Thoracic aorta (tissue), 2 donors: ENCODE measurements around the gene ERI3. TPM values are rescaled to one million over a fixed set of nuclear protein-coding genes. Genes with fewer than 3 reads are reported as not detected.
A peak's percentile ranks its signal among the peaks of the same experiment; 100 is the strongest.

Experiments used
- ATAC-seq: fragments of 150-250 bp; one replicate; pipeline ENCODE4 v1.8.0; 2017; ENCODE audit warnings: low read depth; ENCODE audit not compliant: insufficient number of reproducible peaks, low FRiP score
- DNase-seq: peaks from one replicate; pipeline ENCODE4 v3.0.0-alpha.2; 2020; ENCODE audit warnings: low spot score
- H3K27ac ChIP-seq, 2 donors: fragments of 200-600 bp; sonication (generic); 1 replicate in 1 of 2; 2 replicates in 1 of 2; pipeline ENCODE4 v1.5.1; 2016; ENCODE audit warnings: mild to moderate bottlenecking in 2 of 2, moderate library complexity in 2 of 2
- H3K27me3 ChIP-seq: fragments of 200-600 bp; sonication (generic); replicated peaks from 2 replicates; pipeline ENCODE4 v1.6.0; 2016; ENCODE audit warnings: mild to moderate bottlenecking; ENCODE audit not compliant: insufficient read depth
- H3K36me3 ChIP-seq: fragments of 200-600 bp; sonication (generic); one replicate; pipeline ENCODE4 v1.5.1; 2016
- H3K4me1 ChIP-seq, 2 donors: fragments of 200-600 bp; sonication (generic); 1 replicate in 1 of 2; 2 replicates in 1 of 2; pipeline versions ENCODE4 v1.5.1 to v1.6.0; 2016; ENCODE audit warnings: low read depth in 2 of 2, mild to moderate bottlenecking in 1 of 2; ENCODE audit not compliant: control insufficient read depth in 1 of 2
- H3K4me3 ChIP-seq: fragments of 200-600 bp; sonication (generic); 2 replicates; pipeline ENCODE4 v1.5.1; 2016; ENCODE audit warnings: mild to moderate bottlenecking
- H3K9me3 ChIP-seq: fragments of 200-600 bp; sonication (generic); 2 replicates; pipeline ENCODE4 v1.5.1; 2016
- CTCF ChIP-seq: fragments of 200-600 bp; sonication (generic); IDR thresholded peaks from one replicate; pipeline ENCODE4 v1.5.1; 2019; ENCODE audit warnings: antibody characterized with exemption
- total RNA-seq, 2 donors: library from RNA; depleted of rRNA; stranded (reverse); fragments of >200 nt; gene quantifications; one replicate each; pipeline versions ENCODE4 v1.1.0 to v1.2.3, GENCODE V29; 2016

The ERI3 gene
- total RNA-seq, 2 donors from 2014 or later, result 41.5 to 96.3 TPM

GRCh38 chr1:44246806-44247205 is 108.3 kb downstream of the ERI3 start:
- ATAC-seq (no peak), DNase-seq (no peak)
- H3K4me1 ChIP-seq, result peaks cover 0 to 4% of the 10 kb centered on the region in 2 donors
- no peaks in the 10 kb centered on the region for H3K9me3 ChIP-seq
- no peak overlapping the region for H3K4me3 ChIP-seq
- no peaks in the 10 kb centered on the region for H3K36me3 ChIP-seq
- no peak for TF ChIP-seq CTCF
- H3K27ac ChIP-seq, result no peak overlapping the region
- no peaks in the 10 kb centered on the region for H3K27me3 ChIP-seq

GRCh38 chr1:44244986-44245385 is 110.1 kb downstream of the ERI3 start:
- no peak for TF ChIP-seq CTCF
- Histone ChIP-seq H3K27me3 (no peaks in the 10 kb centered on the region), H3K9me3 (no peaks in the 10 kb centered on the region), H3K27ac (no peak overlapping the region), H3K4me1 (peaks cover 9 to 22% of the 10 kb centered on the region in 2 donors), H3K4me3 (no peak overlapping the region), H3K36me3 (no peaks in the 10 kb centered on the region)
- DNase-seq, result no peak
- no peak for ATAC-seq

GRCh38 chr1:44243782-44244495 is 111.1 kb downstream of the ERI3 start:
- no peak for ATAC-seq

GRCh38 chr1:44242746-44243145 is 112.3 kb downstream of the ERI3 start:
- Histone ChIP-seq H3K9me3 (no peaks in the 10 kb centered on the region), H3K27ac (peak overlapping the region in 1 of 2 donors; percentile 91), H3K36me3 (no peaks in the 10 kb centered on the region), H3K4me1 (peaks cover 18 to 43% of the 10 kb centered on the region in 2 donors), H3K4me3 (no peak overlapping the region), H3K27me3 (no peaks in the 10 kb centered on the region)
- no peak for TF ChIP-seq CTCF
- DNase-seq (no peak), ATAC-seq (no peak)

More at GRCh38 chr1:44243782-44244495, 111.1 kb downstream of the ERI3 start:
- H3K36me3 ChIP-seq, result no peaks in the 10 kb centered on the region
- no peak overlapping the region for H3K27ac ChIP-seq
- peaks cover 17 to 32% of the 10 kb centered on the region in 2 donors for H3K4me1 ChIP-seq
- no peak for TF ChIP-seq CTCF
- no peak overlapping the region for H3K4me3 ChIP-seq
- H3K27me3 ChIP-seq, result no peaks in the 10 kb centered on the region
- no peaks in the 10 kb centered on the region for H3K9me3 ChIP-seq
- no peak for DNase-seq

- Histone ChIP-seq H3K27ac (peak overlapping the region; percentile 76 to 91), H3K9me3 (no peaks in the 10 kb centered on the region), H3K4me1 (peaks cover 18 to 46% of the 10 kb centered on the region in 2 donors), H3K36me3 (no peaks in the 10 kb centered on the region), H3K4me3 (no peak overlapping the region), H3K27me3 (no peaks in the 10 kb centered on the region)
- no peak for ATAC-seq
- DNase-seq, result no peak
- no peak for TF ChIP-seq CTCF
Observed at GRCh38 chr1:44240802-44241671, 114.0 kb downstream of the ERI3 start.
